NCI-H1930 (cell line): ENCODE results near the gene TMEM184A.
A peak's percentile ranks its signal among the peaks of the same experiment; 100 is the strongest.
"Not testable (repeated sequence)": the region's sequence is repeated elsewhere in the genome, so short reads cannot be mapped to it uniquely, and the experiment has no call there.

Experiments used
- DNase-seq, 2 experiments: peaks; one replicate each; lab custom pipeline; 2025; lab: John Stamatoyannopoulos, UW

TMEM184A gene

DNA sequence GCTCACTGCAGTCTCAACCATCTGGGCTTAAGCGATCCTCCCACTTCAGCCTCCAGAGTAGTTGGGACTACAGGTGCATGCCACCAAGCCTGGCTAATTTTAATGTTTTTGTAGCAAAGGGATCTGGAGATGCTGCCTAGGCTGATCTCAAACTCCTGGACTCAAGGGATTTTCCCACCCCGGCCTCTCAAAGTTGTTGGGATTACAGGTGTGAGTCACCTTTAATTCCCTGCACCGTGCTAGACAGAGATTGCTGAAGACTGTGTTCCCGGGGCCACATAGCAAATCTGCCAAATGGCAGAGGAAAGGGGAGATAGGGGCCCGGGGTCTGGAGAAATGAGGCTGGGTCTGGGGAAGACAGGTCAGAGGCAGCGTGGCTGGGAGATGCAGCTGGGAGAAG is 34.5 kb upstream of the TMEM184A start:
- no peak for DNase-seq

DNA sequence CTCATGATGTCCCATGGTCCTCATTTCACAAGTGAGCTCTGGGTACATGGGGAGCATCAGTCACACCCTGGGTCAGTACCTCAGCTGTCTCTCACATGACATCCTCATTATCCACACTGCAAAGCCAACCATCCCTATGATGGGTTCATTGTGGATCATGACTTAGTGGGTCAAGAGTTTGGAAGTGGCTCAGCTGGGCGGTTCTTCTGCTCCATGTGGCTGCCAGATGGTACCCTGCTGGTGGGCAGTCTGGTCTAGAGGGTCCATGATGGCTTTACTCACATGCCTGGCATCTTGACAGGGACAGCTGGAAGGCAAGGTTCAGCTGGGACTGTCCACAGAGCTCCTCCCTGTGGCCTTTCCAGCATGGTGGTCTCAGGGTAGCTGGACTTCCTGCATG is 33.0 kb upstream of the TMEM184A start:
- no peak for DNase-seq

DNA sequence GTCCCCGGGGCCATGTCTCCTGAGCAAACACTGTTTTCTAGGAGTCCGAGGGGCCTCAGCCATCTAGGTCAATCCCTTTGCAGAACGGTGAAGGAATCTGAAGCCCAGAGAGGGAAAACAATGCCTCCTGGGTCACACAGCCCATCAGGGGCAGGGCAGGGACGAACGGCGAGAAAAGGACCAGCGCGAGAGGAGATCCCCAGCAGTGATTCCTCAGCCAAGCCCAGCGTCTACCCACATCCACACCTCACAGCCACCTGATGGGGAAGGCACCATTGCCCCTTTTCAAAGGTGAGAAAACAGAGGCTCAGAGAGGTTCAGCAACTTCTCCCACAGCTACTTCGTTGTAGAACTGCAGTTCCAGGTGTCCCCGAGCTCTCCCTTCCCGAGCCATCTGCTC is 31.7 kb upstream of the TMEM184A start:
- DNase-seq = no peak

DNA sequence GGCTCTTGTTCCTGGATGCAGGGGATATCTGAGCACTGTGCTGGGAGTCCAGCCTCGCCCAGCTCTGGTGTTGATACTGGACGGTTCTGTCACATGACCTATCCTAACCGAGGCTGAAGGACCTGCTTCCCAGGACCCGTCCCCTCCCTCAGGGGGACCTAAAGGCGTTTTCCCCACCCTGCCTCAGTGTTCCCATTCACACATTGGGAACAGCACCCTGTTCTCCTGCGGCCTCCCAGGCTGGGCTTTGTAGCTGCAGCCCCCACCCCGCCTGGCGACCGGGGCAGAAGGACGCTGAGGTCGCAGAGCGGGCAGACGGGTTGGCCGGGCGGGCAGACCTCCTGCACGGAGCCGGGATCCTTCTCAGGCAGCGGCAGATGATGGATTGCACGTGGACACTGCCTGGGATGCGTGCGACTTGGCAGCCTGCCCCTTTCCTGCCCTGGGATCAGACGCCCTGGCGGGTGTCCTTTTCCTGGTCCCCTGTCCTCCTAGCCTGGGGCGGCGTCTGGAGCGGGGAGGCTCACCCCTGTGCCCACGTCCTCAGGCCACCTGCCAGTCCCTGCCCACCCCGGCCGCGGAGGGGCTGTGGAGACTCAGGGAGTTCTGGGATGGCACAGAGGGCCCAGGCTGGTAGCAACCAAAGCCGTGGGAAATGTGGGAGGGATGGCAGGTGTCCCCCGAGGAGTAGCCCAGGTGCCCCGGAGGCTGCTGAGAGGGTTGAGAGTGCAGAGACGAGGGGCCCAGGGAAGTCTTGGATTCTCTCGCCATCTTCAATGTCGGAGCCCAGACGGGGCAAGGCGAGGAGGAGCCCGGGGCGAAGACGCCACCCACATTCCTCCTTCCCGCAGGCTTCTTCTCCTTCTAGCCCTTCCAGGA is 31.1 kb upstream of the TMEM184A start:
- DNase-seq = no peak

GRCh38 chr7:1586126-1586826 is 30.3 kb upstream of the TMEM184A start:
- no peak for DNase-seq

GRCh38 chr7:1585142-1585981 is 29.4 kb upstream of the TMEM184A start:
- no peak for DNase-seq

- DNase-seq = no peak
Observed at GRCh38 chr7:1584700-1585099, 28.7 kb upstream of the TMEM184A start.

DNA sequence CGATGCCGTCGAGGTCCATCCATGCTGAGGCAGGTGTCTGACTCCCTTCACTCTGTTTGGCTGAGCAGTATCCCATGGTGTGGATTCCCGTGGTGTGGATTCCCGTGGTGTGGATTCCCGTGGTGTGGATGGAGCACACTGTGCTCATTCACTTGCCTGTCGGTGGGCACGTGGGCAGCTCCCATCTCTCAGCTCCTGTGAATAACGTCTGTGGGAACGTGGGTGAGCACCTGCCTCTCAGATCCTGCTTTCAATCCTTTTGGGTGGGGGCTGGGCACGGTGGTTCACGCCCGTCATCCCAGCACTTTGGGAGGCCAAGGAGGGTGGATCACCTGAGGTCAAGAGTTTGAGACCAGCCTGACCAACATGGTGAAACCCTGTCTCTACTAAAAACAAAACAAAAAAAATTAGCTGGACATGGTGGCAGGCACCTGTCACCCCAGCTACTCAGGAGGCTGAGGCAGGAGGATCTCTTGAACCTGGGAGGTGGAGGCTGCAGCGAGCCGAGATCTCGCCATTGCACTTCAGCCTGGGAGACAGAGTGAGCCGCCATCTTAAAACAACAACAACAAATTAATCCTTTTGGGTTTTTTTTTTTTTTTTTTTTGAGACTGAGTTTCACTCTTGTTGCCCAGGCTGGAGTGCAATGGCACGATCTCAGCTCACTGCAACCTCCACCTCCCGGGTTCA is 27.4 kb upstream of the TMEM184A start:
- not testable (repeated sequence) for DNase-seq

- DNase-seq = no peak
Observed at GRCh38 chr7:1580422-1581030, 24.5 kb upstream of the TMEM184A start.

DNA sequence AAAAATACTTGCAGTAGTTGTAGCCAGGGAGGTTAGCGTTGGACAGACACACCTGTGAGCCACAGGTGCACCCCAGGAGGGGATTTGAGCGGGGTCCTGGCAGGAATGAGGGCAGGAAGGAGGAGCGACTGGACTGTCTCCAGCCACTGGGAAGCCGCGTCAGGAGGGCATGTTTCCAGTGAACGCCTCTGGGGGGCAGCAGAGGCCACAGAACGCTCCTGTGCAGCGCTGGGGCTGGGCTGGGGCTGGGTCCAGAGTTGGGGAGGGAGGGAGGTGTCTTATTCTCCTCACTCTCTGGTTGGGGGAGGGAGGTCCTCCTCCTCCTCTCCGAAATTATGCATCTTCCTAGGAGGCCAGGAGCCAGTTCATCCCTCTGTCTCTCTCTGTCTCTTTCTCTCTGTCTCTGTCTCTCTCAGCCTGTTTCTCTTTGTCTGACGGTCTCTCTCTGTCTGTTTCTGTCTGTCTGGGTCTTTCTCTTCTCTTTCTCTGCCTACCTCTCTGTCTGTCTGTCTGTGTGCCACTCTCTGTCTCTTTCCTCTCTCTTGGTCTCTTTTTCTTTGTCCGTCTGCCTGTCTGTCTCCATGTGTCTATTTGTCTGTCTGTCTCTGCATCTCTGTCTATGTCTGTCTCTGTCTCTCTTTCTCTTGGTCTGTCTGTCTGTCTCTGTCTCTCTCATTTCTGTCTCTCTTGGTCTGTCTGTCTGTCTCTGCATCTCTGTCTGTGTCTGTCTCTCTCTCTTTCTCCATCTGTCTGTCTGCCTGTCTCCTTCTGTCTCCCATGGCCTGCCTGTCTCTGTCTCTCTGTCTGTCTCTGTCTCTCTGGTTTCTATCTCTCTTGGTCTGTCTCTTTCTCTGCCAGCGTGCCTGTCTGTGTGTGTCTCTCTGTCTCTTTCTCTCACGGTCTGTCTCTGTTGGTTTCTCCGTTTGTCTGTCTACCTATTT is 23.7 kb upstream of the TMEM184A start:
- peak; percentile 36 to 42 for DNase-seq

DNA sequence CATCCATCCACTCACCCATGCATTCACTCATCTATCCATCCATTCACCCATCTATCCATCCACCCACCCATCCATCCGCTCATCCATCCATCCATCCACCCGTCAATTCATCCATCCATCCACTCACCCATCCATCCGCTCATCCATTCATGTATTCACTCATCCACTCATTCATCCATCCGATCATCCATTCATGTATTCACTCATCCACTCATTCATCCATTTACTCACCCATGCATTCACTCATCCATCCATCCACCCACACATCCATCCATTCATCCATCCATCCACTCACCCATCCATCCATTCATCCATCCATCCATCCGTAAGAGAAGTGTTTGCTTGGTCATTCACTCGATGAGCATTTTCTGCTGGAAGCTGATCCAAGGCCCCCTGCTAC is 22.5 kb upstream of the TMEM184A start:
- DNase-seq = no peak

DNA sequence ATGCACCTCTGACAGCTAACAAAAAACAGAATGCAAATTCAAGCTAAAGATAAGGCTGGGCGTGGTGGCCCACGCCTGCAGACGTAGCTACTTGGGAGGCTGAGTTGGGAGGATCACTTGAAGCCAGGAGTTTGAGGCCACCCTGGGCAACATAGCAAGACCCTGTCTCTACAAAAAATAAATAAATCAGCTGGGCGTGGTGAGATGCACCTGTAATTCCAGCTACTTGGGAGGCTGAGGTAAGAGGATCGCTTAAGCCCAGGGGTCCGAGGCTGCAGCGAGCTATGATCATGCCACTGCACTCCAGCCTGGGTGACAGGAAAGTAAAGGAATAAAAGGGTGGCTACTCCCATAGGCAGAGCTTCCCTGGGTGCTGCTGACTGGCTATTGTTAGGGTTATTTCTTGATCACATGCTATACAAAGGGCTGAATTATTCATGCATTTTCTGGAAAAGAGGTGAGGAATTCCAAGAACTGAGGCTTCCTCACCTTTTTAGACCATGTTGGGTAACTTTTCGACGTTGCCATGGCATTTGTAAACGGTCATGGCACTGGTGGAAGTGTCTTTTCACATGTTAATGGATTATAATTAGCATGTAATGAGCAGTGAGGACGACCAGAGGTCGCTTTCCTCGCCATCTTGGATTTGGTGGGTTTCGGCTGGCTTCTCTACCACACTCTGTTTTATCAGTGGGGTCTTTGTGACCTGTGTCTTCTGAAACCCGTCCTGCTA is 20.7 kb upstream of the TMEM184A start:
- no peak for DNase-seq

DNA sequence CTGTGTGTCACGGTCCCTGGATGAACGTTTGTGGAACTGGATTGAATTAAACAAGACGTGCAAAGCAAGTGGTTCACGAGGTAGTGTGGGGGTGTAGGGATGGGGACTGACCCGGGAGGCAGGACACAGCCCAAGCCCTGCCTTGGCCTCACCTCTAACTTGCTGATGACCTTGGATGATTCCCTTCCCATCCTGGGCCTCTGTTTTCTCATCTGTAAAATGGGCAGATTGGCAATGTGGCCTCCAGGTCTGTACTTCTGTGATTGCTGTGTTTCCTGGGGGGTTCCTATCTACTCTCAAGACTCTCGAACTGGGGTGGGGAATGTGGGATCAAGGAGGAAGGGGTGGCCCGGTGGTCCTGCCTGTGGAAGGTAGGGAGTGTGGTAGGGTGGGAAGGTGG is 19.8 kb upstream of the TMEM184A start:
- no peak for DNase-seq

DNA sequence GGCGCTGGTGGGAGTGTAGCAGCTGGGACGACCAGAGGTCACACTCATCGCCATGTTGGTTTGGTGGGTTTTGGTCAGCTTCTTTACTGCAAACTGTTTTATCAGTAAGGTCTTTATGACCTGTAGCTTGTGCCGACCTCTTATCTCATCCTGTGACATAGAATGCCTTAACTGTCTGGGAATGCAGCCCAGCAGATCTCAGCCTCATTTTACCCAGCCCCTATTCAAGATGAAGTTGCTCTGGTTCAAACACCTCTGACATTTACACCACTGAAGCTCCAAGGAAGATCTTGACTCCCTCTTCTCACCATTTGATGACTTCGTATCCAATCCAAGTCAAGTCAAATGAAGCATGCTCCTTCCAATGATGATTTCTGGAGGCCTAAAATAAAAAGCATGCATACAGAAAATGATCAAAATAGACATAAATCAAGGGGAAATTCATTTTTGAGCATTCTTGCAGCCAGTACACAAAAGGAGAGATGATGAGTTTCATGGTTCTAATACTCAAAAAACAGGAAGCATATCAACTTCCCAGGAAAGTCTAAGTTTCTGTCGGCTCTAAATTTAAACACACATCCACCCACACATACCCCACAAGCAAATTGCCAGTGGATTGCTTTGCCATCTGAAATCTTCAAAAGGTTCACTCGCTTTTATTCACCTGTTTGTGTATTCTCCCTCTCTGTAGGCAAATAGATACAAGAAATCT is 16.3 kb upstream of the TMEM184A start:
- no peak for DNase-seq

DNA sequence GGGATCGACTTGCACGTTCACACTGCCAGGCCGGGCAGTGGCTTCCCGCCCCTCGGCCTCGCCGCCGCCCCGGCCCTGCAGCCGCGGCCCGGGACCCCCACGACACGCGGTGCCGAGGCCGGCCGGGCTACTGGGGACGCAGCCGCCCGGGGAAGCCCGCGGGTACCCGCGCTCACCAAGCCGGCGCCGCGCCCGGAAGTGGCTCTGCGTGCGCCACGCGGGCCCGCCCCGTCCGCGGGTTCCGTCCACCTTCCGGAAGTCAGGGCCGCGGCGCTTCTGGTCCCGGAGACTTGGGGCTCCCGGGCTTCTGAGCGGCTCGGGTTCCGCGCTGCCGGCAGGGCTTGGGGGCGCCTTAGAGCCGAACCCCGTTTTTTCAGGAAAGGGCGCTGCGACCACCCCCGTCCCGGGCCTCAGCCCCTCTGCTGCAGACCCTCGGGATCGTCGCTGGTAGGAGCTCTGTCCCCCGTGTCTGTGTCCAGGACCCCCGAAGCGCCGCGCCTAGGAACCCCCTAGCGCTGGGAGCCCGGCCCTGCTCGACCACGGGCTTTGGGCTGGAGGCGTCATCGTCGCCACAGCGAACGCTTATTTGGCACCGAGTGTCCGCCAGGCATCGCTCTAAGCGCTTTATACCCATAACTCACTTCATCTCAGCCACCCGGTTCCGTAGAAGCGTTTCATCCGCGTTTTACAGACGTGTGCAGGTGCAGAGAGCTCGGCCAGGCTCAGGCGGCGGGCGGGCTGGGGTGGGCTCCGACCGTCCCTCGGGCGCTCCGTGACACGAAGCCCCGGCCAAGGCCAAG is 14.0 kb upstream of the TMEM184A start, which contains the start of gene PSMG3:
Gene PSMG3, minus strand, starts transcription at position 200 of the 800 bp plus-strand sequence. CDS start 693 bp downstream, outside the sequence.
- peak; percentile 58 to 89 for DNase-seq

GRCh38 chr7:1569440-1569832 is 13.4 kb upstream of the TMEM184A start:
- DNase-seq = no peak

DNA sequence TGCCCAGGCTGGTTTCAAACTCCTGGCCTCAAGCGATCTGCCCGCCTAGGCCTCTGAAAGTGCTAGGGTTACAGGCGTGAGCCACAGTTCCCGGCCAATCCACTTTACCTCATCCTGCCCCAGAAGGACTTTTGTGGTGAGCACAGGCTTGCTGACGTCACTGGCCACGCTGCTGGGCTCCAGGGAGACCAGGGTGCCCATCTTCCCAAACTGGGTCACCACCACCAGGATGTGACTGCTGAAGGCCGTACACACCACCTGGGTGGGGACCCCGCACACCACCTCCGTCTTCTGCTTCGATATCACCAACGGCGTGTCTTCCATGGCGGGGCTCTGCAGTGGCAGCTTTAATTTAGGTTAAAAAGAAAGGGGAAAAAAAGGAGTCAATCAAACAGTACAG is 13.0 kb upstream of the TMEM184A start:
- no peak for DNase-seq
